Adrenal gland (tissue), 12 donors: ENCODE results near the gene BMP6. TPM values are rescaled to one million over a fixed set of nuclear protein-coding genes. Genes with fewer than 3 reads are reported as not detected.

Experiments
- DNase-seq, 7 donors: peaks; one replicate each; pipeline ENCODE4 v3.0.0-alpha.2; 2019 to 2020
- H3K27ac ChIP-seq, 5 donors: fragments of 200-600 bp; sonication (generic) in 4 of 5; 1 replicate in 3 of 5; 2 replicates in 2 of 5; pipeline versions ENCODE4 v1.5.1 to v1.8.0; 2016 to 2020; ENCODE audit warnings: mild to moderate bottlenecking in 1 of 5
- H3K27me3 ChIP-seq: fragments of 200-600 bp; 2 replicates; pipeline ENCODE4 v1.8.0; 2021
- H3K36me3 ChIP-seq, 2 donors: fragments of 200-600 bp; replicated peaks in 1 of 2; 1 replicate in 1 of 2; 2 replicates in 1 of 2; pipeline versions ENCODE4 v1.5.1 to v1.8.0; 2018 to 2022
- H3K4me1 ChIP-seq, 2 donors: fragments of 200-600 bp; replicated peaks in 1 of 2; 1 replicate in 1 of 2; 2 replicates in 1 of 2; pipeline versions ENCODE4 v1.5.1 to v1.8.0; 2018 to 2021
- H3K4me3 ChIP-seq, 4 donors: fragments of 200-600 bp; sonication (generic) in 3 of 4; one replicate each; pipeline ENCODE4 v1.5.1; 2016 to 2018
- H3K9me3 ChIP-seq, 3 donors: fragments of 200-600 bp; sonication (generic) in 1 of 3; replicated peaks in 1 of 3; 1 replicate in 2 of 3; 2 replicates in 1 of 3; pipeline versions ENCODE4 v1.5.1 to v1.8.0; 2016 to 2021
- CTCF ChIP-seq, 6 experiments: fragments of 450-650 bp in 4 of 6; fragments of 200-600 bp in 2 of 6; sonication (generic) in 1 of 6; IDR thresholded peaks; 1 replicate in 5 of 6; 2 replicates in 1 of 6; pipeline versions ENCODE4 v1.5.1 to v1.8.0; 2016 to 2021; ENCODE audit warnings: antibody characterized with exemption in 6 of 6, mild to moderate bottlenecking in 2 of 6, moderate library complexity in 1 of 6
- POLR2A ChIP-seq, 2 donors: fragments of 450-650 bp; IDR thresholded peaks; one replicate each; pipeline ENCODE4 v1.6.1; 2017; ENCODE audit warnings: antibody characterized with exemption in 2 of 2, mild to moderate bottlenecking in 2 of 2, moderate library complexity in 1 of 2
- WGBS, 4 donors: extraction: QIAGEN DNeasy Blood & Tissue Kit in 2 of 4; methylation state at CpG; one replicate each; pipeline versions ENCODE4 v1.1.5 to v1.1.7; 2013 to 2017; 5-methylcytosine and 5-hydroxymethylcytosine counted together
- intact Hi-C, 2 donors: fragments of 100-400 bp; cut with DNase I; formaldehyde crosslinking; loops; one replicate each; pipeline versions ENCODE4 v1.14.1 to v1.15.0; 2022 to 2023
- polyA plus RNA-seq, 3 donors: library from polyadenylated mRNA; stranded (reverse); fragments of 200-250 nt in 2 of 3; fragments of 350-450 nt in 1 of 3; fragmentation: Illumina TruSeq in 1 of 3; extraction: RNeasy Lipid Tissue Mini Kit (QIAGEN cat#74804) in 1 of 3; gene quantifications; one replicate each; pipeline ENCODE4 v1.2.3, GENCODE V29; 2013 to 2014
- total RNA-seq, 9 donors: library from RNA; depleted of rRNA in 4 of 9; stranded (reverse); fragments of >200 nt in 4 of 9; fragments of 120-200 nt in 1 of 9; fragmentation: NEBNext Ultra II Directional in 1 of 9; extraction: Animal tissue kit (Norgen Biotek cat#: 25700) in 1 of 9; gene quantifications; one replicate each; pipeline versions ENCODE4 v1.1.0 to v1.2.4, GENCODE V29; 2013 to 2023
- donor health status: healthy with polysubstance abuse.
- donor health status: Bipolar disorder and iron deficiency.
- donor health status: DM: yes; HTN: yes; CAD: no.
- donor health status: DM: no; HTN: no; CAD: no.
- donor health status: DM: no; HTN: no; CAD: no.
- donor health status: DM: yes; HTN: yes; CAD: no.

Gene BMP6
- total and polyA plus RNA-seq, 12 donors, result 1.4 to 17.0 (median 4.2) TPM

DNA sequence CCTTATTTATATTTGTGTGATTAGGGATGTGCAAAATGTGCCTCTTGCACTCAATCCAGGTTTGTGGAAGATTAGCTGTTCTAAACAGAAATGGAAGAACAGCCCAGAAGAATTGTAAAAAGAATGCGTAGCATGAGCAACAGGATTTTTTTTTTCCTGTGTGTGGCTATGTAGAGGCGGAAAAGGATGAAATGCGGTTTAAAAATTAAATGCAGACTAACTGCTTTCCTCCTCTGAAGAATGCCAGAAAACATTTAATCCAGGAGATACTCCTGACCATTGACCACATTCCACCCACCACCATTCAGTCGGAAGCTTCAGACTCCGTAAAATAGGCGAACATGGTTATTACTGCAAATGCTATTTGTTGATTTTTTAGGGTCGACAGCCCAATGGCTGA is 83.4 kb downstream of the BMP6 start:
- intact Hi-C loops, result no loop called here
- no peaks in the 10 kb centered on the region for H3K4me1 ChIP-seq
- 88 to 91% (median 90%) methylated on average over 7 of the region's 7 CpGs for WGBS, 4 donors
- no peak overlapping the region for H3K27ac ChIP-seq
- no peak overlapping the region for H3K4me3 ChIP-seq
- H3K36me3 ChIP-seq, result no peaks in the 10 kb centered on the region
- no peak for TF ChIP-seq CTCF (IDR thresholded peaks at IDR 0.05)
- no peak for TF ChIP-seq POLR2A (IDR thresholded peaks at IDR 0.05)
- H3K27me3 ChIP-seq, result no peaks in the 10 kb centered on the region
- no peaks in the 10 kb centered on the region for H3K9me3 ChIP-seq
- no peak for DNase-seq

DNA sequence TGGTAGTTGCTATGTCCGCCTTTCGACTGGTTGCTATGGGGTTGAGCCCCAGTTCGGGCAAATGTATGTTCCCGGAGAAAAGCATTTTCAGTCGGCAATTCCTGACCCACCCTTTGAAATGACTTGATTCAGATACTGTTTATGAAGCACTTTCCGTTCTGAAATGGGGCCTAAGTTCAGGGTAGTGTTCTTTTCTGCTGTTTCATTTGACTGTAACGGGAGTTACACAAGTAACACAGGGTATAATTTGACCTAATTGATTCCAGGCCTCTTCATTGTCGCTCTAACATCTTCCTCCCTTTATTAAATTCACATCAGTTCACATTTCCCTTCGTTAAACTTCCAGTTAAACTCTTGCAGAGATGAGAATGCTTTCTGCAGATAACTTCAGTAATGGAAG is 85.5 kb downstream of the BMP6 start:
- Histone ChIP-seq H3K27ac (no peak overlapping the region), H3K4me1 (no peaks in the 10 kb centered on the region), H3K9me3 (no peaks in the 10 kb centered on the region), H3K36me3 (no peaks in the 10 kb centered on the region), H3K4me3 (no peak overlapping the region), H3K27me3 (no peaks in the 10 kb centered on the region)
- no peak for TF ChIP-seq POLR2A (IDR thresholded peaks at IDR 0.05)
- no peak for TF ChIP-seq CTCF (IDR thresholded peaks at IDR 0.05)
- intact Hi-C loops, result no loop called here
- no peak for DNase-seq
- WGBS, 4 donors, result 78 to 85% (median 81%) methylated on average over 9 of the region's 9 CpGs

GRCh38 chr6:7812623-7813022 is 86.7 kb downstream of the BMP6 start:
- Histone ChIP-seq H3K36me3 (no peaks in the 10 kb centered on the region), H3K4me1 (no peaks in the 10 kb centered on the region), H3K27ac (no peak overlapping the region), H3K4me3 (no peak overlapping the region), H3K9me3 (no peaks in the 10 kb centered on the region), H3K27me3 (no peaks in the 10 kb centered on the region)
- intact Hi-C loops, result no loop called here
- 50 to 80% (median 67%) methylated on average over 2 of the region's 2 CpGs for WGBS, 4 donors
- TF ChIP-seq POLR2A (IDR thresholded peaks at IDR 0.05) (no peak), CTCF (IDR thresholded peaks at IDR 0.05) (no peak)
- no peak for DNase-seq

DNA sequence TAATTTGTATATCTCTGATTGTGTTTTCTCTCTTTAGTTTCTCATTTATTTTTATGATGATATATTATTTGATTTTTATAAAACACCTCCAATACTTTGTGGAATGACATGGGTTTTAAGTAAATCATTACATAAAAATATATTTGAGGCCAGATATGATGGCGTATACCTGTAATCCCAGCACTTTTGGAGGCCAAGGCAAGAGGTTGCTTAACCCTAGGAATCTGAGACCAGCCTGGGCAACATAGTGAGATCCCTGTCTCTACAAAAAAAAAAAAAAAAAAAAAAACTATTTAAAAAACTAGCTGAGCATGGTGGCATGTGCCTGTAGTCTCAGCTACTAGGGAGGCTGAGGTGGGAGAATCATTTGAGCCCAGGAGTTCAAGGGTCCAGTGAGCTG is 87.3 kb downstream of the BMP6 start:
- Histone ChIP-seq H3K9me3 (no peaks in the 10 kb centered on the region), H3K27me3 (no peaks in the 10 kb centered on the region), H3K27ac (no peak overlapping the region), H3K4me3 (no peak overlapping the region), H3K36me3 (no peaks in the 10 kb centered on the region), H3K4me1 (no peaks in the 10 kb centered on the region)
- DNase-seq, result no peak
- whole genome bisulfite sequencing, 4 donors, result 56 to 94% (median 87%) methylated on average over 1 of the region's 1 CpG
- intact Hi-C loops, result no loop called here
- no peak for TF ChIP-seq CTCF (IDR thresholded peaks at IDR 0.05)
- TF ChIP-seq POLR2A (IDR thresholded peaks at IDR 0.05), result no peak
